GM18870 (cell line): ENCODE data around the gene OR8G1.
"Not testable (repeated sequence)": the region's sequence is repeated elsewhere in the genome, so short reads cannot be mapped to it uniquely, and the experiment has no call there.

Experiments used
- ATAC-seq: cut with Tn5 transposase; IDR thresholded peaks from one replicate; pipeline ENCODE4 v1.9.1; 2021; ENCODE audit warnings: moderate library complexity; ENCODE audit not compliant: unreplicated experiment

OR8G1 gene

GRCh38 chr11:124240621-124241397 lies at the start of gene OR8G1:
TSS of gene OR8G1 (plus strand) at chr11:124241095. CDS start at chr11:124249676, 8,581 bp downstream.
- no peak for ATAC-seq

GRCh38 chr11:124193221-124194010 lies 47.5 kb upstream of the OR8G1 start:
- peak; percentile 84 for ATAC-seq

GRCh38 chr11:124194293-124195188 lies 46.4 kb upstream of the OR8G1 start:
- no peak for ATAC-seq

- peak; percentile 73 for ATAC-seq
Measured at GRCh38 chr11:124195189-124195734, 45.6 kb upstream of the OR8G1 start.

DNA sequence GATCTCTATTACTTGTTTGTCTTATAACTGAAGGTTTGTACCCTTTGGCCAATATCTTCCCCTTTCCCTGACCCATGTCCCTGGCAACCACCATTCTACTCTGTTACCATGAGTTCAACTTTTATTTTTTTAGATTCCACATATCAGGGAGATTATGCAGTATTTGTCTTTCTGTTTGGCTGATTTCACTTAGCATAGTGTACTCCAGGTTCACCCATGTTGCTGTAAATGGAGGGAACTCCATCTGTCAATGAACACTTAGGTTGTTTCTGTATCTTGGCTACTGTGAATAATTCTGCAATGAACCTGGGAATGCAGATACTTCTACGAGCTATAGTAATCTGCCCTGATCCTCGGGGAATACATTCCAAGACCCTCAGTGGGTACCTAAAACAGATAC lies 42.9 kb upstream of the OR8G1 start:
- ATAC-seq, result no peak

- no peak for ATAC-seq
Measured at GRCh38 chr11:124198897-124199296, 42.0 kb upstream of the OR8G1 start.

DNA sequence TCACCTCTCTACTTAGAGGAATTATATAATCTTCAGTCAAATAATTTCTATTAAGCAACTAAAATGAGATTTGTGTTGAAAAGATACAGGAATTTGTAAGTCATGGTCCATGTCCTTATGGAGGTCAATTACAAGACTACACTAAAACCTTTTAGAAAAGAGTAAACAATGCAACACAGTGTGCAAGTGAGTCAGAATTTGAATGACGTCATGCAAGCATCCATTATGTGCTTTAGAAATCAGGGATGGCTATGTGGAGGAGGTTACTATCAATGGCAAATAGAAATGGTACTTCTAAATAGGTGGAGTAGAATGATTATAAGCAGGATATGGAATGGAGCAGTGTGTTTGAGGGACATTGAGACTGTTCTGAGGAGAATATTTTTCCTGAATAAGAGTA lies 41.2 kb upstream of the OR8G1 start:
- no peak for ATAC-seq

- ATAC-seq, result no peak
Measured at GRCh38 chr11:124200671-124201070, 40.2 kb upstream of the OR8G1 start.

DNA sequence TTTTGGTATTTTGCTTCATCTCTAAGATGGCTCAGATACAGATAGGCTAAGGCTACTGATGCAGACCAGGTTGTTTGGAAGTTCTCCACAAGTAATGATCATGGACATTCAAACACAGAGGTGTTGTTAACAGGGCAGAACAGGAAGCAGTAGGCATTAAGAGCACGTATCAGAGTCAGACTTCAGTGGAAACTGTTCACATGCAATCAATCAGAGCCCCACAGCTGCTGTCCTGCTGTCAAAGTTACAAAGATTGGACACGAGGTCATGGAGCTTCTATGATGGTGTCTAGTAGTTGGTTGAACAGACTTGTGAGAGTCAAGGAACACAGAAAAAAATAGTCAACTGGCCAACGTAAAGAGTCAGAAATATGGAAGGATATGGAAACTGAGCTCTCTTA lies 37.9 kb upstream of the OR8G1 start:
- no peak for ATAC-seq

DNA sequence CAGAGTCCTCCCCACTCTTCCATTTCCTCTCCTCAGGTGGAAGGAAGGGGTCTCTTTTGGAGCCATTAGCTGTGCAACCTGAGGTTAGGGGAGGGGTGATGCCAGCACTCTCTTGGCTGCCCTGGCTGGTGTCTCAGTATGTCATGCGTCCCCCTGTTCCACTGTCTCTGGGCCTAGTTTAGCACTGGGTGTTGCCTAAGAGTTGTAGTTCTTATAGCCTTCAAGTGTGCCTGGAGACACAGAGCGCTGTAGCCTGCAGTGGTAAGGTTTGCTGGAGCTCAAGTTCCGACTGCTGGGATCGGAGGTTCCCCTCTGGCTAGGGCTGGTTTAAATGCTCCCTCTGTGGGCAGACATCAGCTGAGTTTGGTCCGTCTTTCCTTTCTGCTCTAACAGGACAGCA lies 36.9 kb upstream of the OR8G1 start:
- no peak for ATAC-seq

GRCh38 chr11:124207102-124207792 lies 33.6 kb upstream of the OR8G1 start:
- no peak for ATAC-seq

- ATAC-seq, result no peak
Measured at GRCh38 chr11:124209824-124210357, 31.0 kb upstream of the OR8G1 start.

DNA sequence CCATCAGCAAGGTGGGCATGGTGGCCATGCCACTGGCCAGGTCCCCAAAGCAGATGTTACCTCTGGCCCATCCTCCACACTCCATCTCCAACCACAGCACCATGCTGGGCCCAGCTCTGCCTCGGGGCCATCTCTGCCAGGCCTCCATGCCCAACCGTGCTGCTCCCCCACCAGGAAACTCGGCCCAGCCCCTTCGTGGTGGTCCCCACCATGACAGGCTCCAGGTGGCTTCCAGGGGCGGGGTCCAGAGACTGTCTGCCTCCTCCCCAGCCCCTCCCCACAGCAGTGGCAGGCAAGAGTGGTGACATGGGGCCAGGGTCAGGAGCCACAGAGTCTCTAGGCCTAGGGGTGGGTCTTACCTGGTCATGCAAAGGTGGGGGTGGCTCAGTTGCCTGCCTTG lies 30.5 kb upstream of the OR8G1 start:
- no peak for ATAC-seq

DNA sequence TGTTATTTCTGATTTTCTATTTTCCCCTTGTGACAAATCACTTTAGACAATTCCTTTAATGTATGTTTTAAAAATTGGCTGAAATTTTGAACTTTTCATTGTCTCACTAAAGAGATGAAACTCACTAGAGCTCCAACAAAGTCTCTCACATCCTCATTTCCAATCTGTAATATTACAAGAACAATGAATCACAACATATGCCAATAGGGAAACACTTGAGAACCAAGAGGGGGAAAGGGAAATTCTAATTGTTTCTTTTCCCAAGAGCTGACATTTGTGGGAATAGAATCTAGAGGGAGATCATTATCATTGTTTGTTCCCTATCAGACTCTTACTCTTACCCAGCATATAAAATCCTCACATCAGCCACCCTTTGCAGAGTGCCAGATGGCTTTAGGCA lies 29.6 kb upstream of the OR8G1 start:
- no peak for ATAC-seq

DNA sequence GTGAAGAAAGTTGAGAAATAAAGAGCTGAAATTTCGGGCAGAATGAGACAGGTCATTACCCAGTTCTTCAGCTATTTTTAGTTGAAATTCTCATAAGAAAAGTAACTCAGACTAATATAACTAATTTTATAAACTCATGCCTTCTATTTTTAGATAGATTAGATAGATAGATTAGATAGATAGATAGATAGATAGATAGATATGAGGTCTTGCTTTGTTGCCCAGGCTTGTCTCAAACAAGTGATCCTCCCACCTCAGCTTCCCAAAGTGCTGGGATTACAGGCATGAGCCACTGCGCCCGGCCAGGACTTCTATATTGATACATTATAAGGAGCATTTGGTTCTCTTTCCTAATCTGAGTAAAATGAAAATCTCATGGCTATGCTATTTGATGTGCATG lies 26.9 kb upstream of the OR8G1 start:
- ATAC-seq, result no peak

GRCh38 chr11:124219126-124219525 lies 21.8 kb upstream of the OR8G1 start:
- ATAC-seq, result no peak

DNA sequence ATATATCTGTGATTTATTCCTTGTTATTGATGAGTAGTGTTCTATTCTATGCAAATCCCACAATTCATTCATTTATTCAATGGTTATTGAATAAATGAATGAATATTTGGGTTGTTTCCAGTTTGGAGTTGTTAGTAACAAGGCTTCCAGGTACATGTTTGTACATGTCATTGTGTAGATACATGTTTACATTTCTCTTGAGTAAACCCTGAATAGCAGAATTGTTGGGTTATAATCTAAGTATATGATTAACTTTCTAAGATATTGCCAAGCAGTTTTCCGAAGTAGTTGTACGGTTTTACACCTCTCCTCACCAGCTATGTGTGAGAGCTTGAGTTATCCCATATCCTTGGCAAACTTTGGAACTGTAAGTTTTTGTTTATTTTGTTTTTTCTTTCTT lies 18.5 kb upstream of the OR8G1 start:
- no peak for ATAC-seq

DNA sequence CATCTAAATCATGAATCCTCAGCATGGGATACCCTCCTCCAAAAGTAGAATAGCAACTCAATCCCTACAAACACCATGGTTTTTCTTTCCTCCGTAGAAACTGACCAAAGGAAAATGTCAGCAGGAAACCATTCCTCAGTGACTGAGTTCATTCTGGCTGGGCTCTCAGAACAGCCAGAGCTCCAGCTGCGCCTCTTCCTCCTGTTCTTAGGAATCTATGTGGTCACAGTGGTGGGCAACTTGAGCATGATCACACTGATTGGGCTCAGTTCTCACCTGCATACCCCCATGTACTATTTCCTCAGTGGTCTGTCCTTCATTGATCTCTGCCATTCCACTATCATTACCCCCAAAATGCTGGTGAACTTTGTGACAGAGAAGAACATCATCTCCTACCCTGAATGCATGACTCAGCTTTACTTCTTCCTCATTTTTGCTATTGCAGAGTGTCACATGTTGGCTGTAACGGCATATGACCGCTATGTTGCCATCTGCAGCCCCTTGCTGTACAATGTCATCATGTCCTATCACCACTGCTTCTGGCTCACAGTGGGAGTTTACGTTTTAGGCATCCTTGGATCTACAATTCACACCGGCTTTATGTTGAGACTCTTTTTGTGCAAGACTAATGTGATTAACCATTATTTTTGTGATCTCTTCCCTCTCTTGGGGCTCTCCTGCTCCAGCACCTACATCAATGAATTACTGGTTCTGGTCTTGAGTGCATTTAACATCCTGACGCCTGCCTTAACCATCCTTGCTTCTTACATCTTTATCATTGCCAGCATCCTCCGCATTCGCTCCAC lies 16.1 kb upstream of the OR8G1 start:
- ATAC-seq, result not testable (repeated sequence)

- ATAC-seq, result no peak
Measured at GRCh38 chr11:124225471-124225870, 15.4 kb upstream of the OR8G1 start.
